MCF 10A (cell line): ENCODE results near the gene FRRS1L. TPM values are rescaled to one million over a fixed set of nuclear protein-coding genes. Genes with fewer than 3 reads are reported as not detected.
A peak's percentile ranks its signal among the peaks of the same experiment; 100 is the strongest.

Experiments used
- BruUV-seq: library from RNA; stranded (reverse); fragments of 400-500 nt; replicated peaks from 2 replicates; lab custom pipeline; 2021; lab: Mats Ljungman, UMichigan
- CTCF ChIA-PET: fragments of 300-600 bp; sonication (Branson Sonifier 250); formaldehyde crosslinking; extraction: SDS; loops from one replicate; lab custom pipeline; 2021; ENCODE audit warnings: antibody characterized with exemption, inconsistent platforms; lab: Yijun Ruan, JAX
- POLR2A ChIA-PET: fragments of 300-600, 350-650 bp; sonication (Branson Sonifier 250); formaldehyde crosslinking; extraction: SDS; loops from one replicate; lab custom pipeline; 2020; ENCODE audit warnings: antibody characterized with exemption, inconsistent platforms; lab: Yijun Ruan, JAX
- DNase-seq: peaks from one replicate; pipeline ENCODE4 v3.0.0-alpha.2; 2018; ENCODE audit not compliant: unreplicated experiment
- H3K27ac Mint-ChIP-seq: one replicate; pipeline ENCODE4 v1.8.0; 2022; ENCODE audit warnings: mild to moderate bottlenecking, low read depth, mixed read lengths; ENCODE audit not compliant: unreplicated experiment
- H3K27me3 Mint-ChIP-seq: one replicate; pipeline ENCODE4 v1.8.0; 2022; ENCODE audit warnings: mixed read lengths; ENCODE audit not compliant: insufficient read depth, unreplicated experiment
- H3K36me3 Mint-ChIP-seq: one replicate; pipeline ENCODE4 v1.8.0; 2022; ENCODE audit warnings: mild to moderate bottlenecking, moderate library complexity, mixed read lengths; ENCODE audit not compliant: insufficient read depth, unreplicated experiment
- H3K4me1 Mint-ChIP-seq: one replicate; pipeline ENCODE4 v1.8.0; 2022; ENCODE audit warnings: mixed read lengths; ENCODE audit not compliant: insufficient read depth, unreplicated experiment
- H3K4me3 Mint-ChIP-seq: one replicate; pipeline ENCODE4 v1.8.0; 2022; ENCODE audit warnings: mild to moderate bottlenecking, moderate library complexity, mixed read lengths; ENCODE audit not compliant: unreplicated experiment
- H3K9me3 Mint-ChIP-seq: one replicate; pipeline ENCODE4 v1.8.0; 2022; ENCODE audit warnings: mixed read lengths; ENCODE audit not compliant: unreplicated experiment
- intact Hi-C: fragments of 100-400 bp; cut with micrococcal nuclease; formaldehyde crosslinking; loops from 2 replicates; pipeline ENCODE4 v1.14.1; 2022
- total RNA-seq: library from RNA; stranded (reverse); gene quantifications from 2 replicates; pipeline ENCODE4 v1.2.3, GENCODE V29; 2022
- TF ChIP-seq, protein P1 (sequence below): fragments of 200-600 bp; IDR thresholded peaks from one replicate; pipeline ENCODE4 v1.8.0; 2022; ENCODE audit warnings: antibody characterized with exemption, mild to moderate bottlenecking; ENCODE audit not compliant: unreplicated experiment

FRRS1L gene
- total RNA-seq, 1 experiment from 2014 or later: not detected

DNA sequence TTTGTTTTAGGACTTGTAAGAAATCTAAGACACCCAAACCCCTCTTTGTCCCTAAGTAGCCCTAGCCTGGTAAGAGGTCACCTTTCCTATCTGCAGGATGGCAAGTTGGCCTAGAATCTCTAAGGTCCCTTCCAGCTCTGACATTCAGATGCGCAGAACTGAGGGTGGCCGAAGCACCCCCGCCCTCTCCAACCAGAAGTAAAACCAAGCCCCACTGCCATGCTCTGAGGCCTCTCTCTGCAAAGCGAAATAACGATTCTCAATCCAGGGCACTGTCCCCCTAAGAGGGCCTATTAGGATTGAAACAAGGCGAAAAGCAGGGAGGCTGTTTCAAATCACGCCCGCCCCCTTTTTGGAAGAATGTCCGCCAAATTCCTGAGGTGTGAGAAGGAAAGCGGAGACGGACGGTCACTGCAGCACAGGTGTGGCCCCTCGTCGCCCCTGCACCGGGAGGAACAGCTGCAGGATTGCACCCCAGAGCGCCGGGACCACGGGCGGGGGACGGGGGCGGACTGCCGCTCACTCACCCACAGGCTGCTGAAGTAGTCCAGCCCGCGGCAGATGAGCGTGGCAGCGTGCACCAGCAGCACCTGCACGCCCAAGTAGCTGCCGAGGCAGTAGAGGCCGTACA, 48.1 kb downstream of the FRRS1L start:
- peak; percentile 31 for DNase-seq
- no peaks in the 10 kb centered on the region for H3K9me3 Mint-ChIP-seq
- ChIA-PET POLR2A (interaction anchor here (0.8 to 4.1 kb wide), 28 partner anchors 8 to 217 kb away, joined by 3 to 71 read pairs (median 4); partner anchors contain the start of genes ABITRAM and ELP1), CTCF (interaction anchor here (0.6 to 2.1 kb wide), 7 partner anchors 9 to 1834 kb away, joined by 3 to 7 read pairs (median 3); no protein-coding TSS in a partner anchor)
- H3K4me1 Mint-ChIP-seq: peaks cover 29% of the 10 kb centered on the region
- peaks cover 16% of the 10 kb centered on the region for H3K36me3 Mint-ChIP-seq
- H3K27ac Mint-ChIP-seq: peak overlapping the region; percentile 73
- no peaks in the 10 kb centered on the region for H3K27me3 Mint-ChIP-seq
- TF ChIP-seq, protein P1, sequence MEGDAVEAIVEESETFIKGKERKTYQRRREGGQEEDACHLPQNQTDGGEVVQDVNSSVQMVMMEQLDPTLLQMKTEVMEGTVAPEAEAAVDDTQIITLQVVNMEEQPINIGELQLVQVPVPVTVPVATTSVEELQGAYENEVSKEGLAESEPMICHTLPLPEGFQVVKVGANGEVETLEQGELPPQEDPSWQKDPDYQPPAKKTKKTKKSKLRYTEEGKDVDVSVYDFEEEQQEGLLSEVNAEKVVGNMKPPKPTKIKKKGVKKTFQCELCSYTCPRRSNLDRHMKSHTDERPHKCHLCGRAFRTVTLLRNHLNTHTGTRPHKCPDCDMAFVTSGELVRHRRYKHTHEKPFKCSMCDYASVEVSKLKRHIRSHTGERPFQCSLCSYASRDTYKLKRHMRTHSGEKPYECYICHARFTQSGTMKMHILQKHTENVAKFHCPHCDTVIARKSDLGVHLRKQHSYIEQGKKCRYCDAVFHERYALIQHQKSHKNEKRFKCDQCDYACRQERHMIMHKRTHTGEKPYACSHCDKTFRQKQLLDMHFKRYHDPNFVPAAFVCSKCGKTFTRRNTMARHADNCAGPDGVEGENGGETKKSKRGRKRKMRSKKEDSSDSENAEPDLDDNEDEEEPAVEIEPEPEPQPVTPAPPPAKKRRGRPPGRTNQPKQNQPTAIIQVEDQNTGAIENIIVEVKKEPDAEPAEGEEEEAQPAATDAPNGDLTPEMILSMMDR: no peak
- BruUV-seq: no TSS peak
- intact Hi-C loops: loop anchor here (2.0 to 10.0 kb wide), 3 partner anchors 20 to 116 kb away; partner anchors contain the start of gene CTNNAL1
- H3K4me3 Mint-ChIP-seq: peak overlapping the region; percentile 86

DNA sequence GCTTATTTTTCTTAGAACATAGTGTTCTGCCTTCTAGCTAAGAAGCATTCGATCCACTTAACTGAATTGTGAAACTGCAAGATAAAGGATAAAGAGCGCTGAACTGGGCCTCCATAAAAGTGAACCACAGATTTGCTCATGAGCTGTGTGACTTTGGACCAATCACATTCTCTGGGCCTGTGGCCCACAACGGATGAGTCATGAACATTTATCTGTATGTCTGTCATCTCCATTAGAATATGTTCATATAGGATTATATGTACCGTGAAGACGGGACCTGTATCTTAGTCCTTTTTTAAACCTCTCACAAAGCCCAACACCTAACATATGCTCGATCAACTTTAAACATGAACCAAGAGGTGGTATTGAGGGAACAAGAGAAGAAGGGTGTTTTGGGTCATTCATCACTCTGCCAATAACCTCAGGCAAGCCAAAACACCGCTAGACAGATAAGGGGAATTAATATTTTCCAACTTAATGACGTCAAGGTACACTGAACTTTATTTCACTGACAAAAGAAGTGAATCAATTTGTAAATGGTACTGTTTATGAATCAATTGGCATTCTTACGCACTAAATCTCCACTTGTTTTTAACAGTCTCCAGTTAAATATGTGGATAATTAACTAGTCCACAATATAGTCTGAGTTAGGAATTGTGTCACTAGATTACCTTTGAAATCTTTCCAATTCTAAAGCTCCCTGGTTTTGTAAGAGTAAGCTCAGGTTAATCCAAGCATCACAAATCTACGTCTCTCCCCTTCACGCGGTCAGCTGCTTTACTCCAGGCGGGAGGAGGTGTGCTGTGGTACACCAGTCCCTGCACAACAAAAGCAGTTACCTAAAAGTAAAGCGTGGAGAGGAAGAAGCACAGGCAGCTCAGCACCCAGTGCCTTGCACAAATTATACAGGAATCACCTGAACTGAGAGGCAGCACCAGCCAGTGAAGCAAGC, 48.9 kb downstream of the FRRS1L start:
- BruUV-seq: TSS peak; percentile 32
- intact Hi-C loops: loop anchor here (2.0 to 10.0 kb wide), 3 partner anchors 19 to 117 kb away; partner anchors contain the start of gene CTNNAL1
- peak; percentile 89 for DNase-seq
- Mint-ChIP-seq H3K27me3 (no peaks in the 10 kb centered on the region), H3K9me3 (no peaks in the 10 kb centered on the region), H3K36me3 (peaks cover 19% of the 10 kb centered on the region), H3K4me3 (peak overlapping the region; percentile 86), H3K4me1 (peaks cover 32% of the 10 kb centered on the region), H3K27ac (peak overlapping the region; percentile 73)
- POLR2A ChIA-PET: interaction anchor here (0.6 to 4.1 kb wide), 22 partner anchors 10 to 250 kb away, joined by 3 to 71 read pairs (median 4); partner anchors contain the start of genes ABITRAM and ELP1
- CTCF ChIA-PET: interaction anchor here (0.5 to 2.1 kb wide), 8 partner anchors 8 to 284 kb away, joined by 3 to 7 read pairs (median 4); no protein-coding TSS in a partner anchor
- TF ChIP-seq, protein P1: no peak

DNA sequence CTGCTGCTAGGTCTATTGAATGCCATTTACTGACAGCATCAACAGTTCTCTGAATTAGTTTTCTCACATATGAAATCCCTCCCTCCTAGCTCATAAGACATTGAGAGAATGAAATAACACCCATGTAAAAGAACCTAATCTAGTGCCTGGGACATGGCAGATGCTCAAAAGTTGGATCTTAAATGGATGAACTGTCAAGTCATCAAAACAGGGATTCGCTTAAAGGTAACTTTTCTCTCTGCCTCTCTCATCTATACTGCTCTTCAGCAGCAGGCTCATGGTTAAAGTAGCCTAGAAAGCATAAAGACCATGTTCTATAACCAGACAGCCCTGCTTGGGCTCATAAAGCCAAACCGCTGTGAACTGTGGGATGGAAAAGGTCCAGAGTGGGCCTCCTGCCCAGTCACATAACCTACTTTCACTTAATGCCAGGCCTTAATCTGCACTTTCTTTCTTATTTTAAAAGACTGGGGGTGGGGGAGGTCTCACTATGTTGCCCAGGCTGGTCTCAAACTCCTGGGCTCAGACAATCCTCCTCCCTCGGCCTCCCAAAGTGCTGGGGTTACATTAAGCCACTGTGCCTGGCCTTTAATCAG, 51.0 kb downstream of the FRRS1L start:
- Mint-ChIP-seq H3K4me1 (peaks cover 36% of the 10 kb centered on the region), H3K9me3 (no peaks in the 10 kb centered on the region), H3K27me3 (no peaks in the 10 kb centered on the region), H3K36me3 (peaks cover 19% of the 10 kb centered on the region), H3K27ac (peak overlapping the region; percentile 7), H3K4me3 (no peak overlapping the region)
- ChIA-PET CTCF (no interaction called here), POLR2A (interaction anchor here (2.2 kb wide), 1 partner anchor 14 kb away, joined by 18 read pairs; no protein-coding TSS in a partner anchor)
- no TSS peak for BruUV-seq
- intact Hi-C loops: loop anchor here (10.0 kb wide), 1 partner anchor 119 kb away; no protein-coding TSS in a partner anchor
- DNase-seq: no peak
- TF ChIP-seq, protein P1: no peak
